ENCODE data around the gene CTAGE8. TPM values are rescaled to one million over a fixed set of nuclear protein-coding genes. Genes with fewer than 3 reads are reported as not detected.
"Not testable (repeated sequence)": the region's sequence is repeated elsewhere in the genome, so short reads cannot be mapped to it uniquely, and the experiment has no call there.

The CTAGE8 gene
- total RNA-seq, 1 experiment from 2014 or later = 0.12 TPM

- DNase-seq (ENCODE audit: extremely low read depth, low read depth) = no peak
Observed at GRCh38 chr7:144256112-144256511, 13.0 kb downstream of the CTAGE8 start.

GRCh38 chr7:144255471-144255897, 13.6 kb downstream of the CTAGE8 start:
- no peak for DNase-seq (ENCODE audit: extremely low read depth, low read depth)

GRCh38 chr7:144252307-144252706, 16.8 kb downstream of the CTAGE8 start:
- DNase-seq (ENCODE audit: extremely low read depth, low read depth) = not testable (repeated sequence)

- not testable (repeated sequence) for DNase-seq (ENCODE audit: extremely low read depth, low read depth)
Observed at GRCh38 chr7:144247674-144248330, 21.3 kb downstream of the CTAGE8 start.

GRCh38 chr7:144246967-144247366, 22.1 kb downstream of the CTAGE8 start:
- not testable (repeated sequence) for DNase-seq (ENCODE audit: extremely low read depth, low read depth)

- DNase-seq (ENCODE audit: extremely low read depth, low read depth) = not testable (repeated sequence)
Observed at GRCh38 chr7:144245372-144245771, 23.7 kb downstream of the CTAGE8 start.

- not testable (repeated sequence) for DNase-seq (ENCODE audit: extremely low read depth, low read depth)
Observed at GRCh38 chr7:144239365-144239764, 29.7 kb downstream of the CTAGE8 start, which contains the start of gene OR2A42. TSS of gene OR2A42 (minus strand) at chr7:144239605. CDS start at chr7:144232843, 6,762 bp downstream.

- not testable (repeated sequence) for DNase-seq (ENCODE audit: extremely low read depth, low read depth)
Observed at GRCh38 chr7:144238530-144239082, 30.5 kb downstream of the CTAGE8 start.

- DNase-seq (ENCODE audit: extremely low read depth, low read depth) = not testable (repeated sequence)
Observed at GRCh38 chr7:144233039-144233438, 36.0 kb downstream of the CTAGE8 start.

GRCh38 chr7:144231027-144231426, 38.1 kb downstream of the CTAGE8 start:
- DNase-seq (ENCODE audit: extremely low read depth, low read depth) = not testable (repeated sequence)

- not testable (repeated sequence) for DNase-seq (ENCODE audit: extremely low read depth, low read depth)
Observed at GRCh38 chr7:144228810-144229209, 40.3 kb downstream of the CTAGE8 start.

- not testable (repeated sequence) for DNase-seq (ENCODE audit: extremely low read depth, low read depth)
Observed at GRCh38 chr7:144226866-144227265, 42.2 kb downstream of the CTAGE8 start.

GRCh38 chr7:144223675-144224074, 45.4 kb downstream of the CTAGE8 start:
- not testable (repeated sequence) for DNase-seq (ENCODE audit: extremely low read depth, low read depth)

GRCh38 chr7:144220531-144220930, 48.6 kb downstream of the CTAGE8 start:
- not testable (repeated sequence) for DNase-seq (ENCODE audit: extremely low read depth, low read depth)

GRCh38 chr7:144219149-144219548, 49.9 kb downstream of the CTAGE8 start:
- DNase-seq (ENCODE audit: extremely low read depth, low read depth) = not testable (repeated sequence)

- not testable (repeated sequence) for DNase-seq (ENCODE audit: extremely low read depth, low read depth)
Observed at GRCh38 chr7:144218581-144218980, 50.5 kb downstream of the CTAGE8 start.

- not testable (repeated sequence) for DNase-seq (ENCODE audit: extremely low read depth, low read depth)
Observed at GRCh38 chr7:144217200-144217599, 51.9 kb downstream of the CTAGE8 start.

Other genes starting within 250 kb of the CTAGE8 start
- not detected in 2 replicates for gene OR2A5, start 220.3 kb downstream of the CTAGE8 start, total RNA-seq (2014; rRNA removed; shearing (Covaris generic))
- not detected in 2 replicates for gene OR2A25, start 199.5 kb downstream of the CTAGE8 start, total RNA-seq (2014; rRNA removed; shearing (Covaris generic))
- not detected in 2 replicates for gene OR2A12, start 183.0 kb downstream of the CTAGE8 start, total RNA-seq (2014; rRNA removed; shearing (Covaris generic))
- gene OR2A2, start 159.7 kb downstream of the CTAGE8 start, total RNA-seq (2014; rRNA removed; shearing (Covaris generic)) = not detected in 2 replicates
- gene OR2A14, start 146.1 kb downstream of the CTAGE8 start, total RNA-seq (2014; rRNA removed; shearing (Covaris generic)) = not detected in 2 replicates
- 0.12 TPM in 2 replicates for gene CTAGE4, start 85.8 kb downstream of the CTAGE8 start, total RNA-seq (2014; rRNA removed; shearing (Covaris generic))
- gene ARHGEF35, start 73.5 kb downstream of the CTAGE8 start, total RNA-seq (2014; rRNA removed; shearing (Covaris generic)) = 0.54 and 0.84 TPM in 2 replicates
- gene OR2A42, start 29.7 kb downstream of the CTAGE8 start, total RNA-seq (2014; rRNA removed; shearing (Covaris generic)) = not detected in 2 replicates
- not detected in 2 replicates for gene OR2A7, start 4.5 kb downstream of the CTAGE8 start, total RNA-seq (2014; rRNA removed; shearing (Covaris generic))
- gene OR2A1, start 43.1 kb upstream of the CTAGE8 start, total RNA-seq (2014; rRNA removed; shearing (Covaris generic)) = not detected in 2 replicates
- 1.0 and 1.7 TPM in 2 replicates for gene ARHGEF5, start 86.1 kb upstream of the CTAGE8 start, total RNA-seq (2014; rRNA removed; shearing (Covaris generic))
- gene NOBOX, start 134.4 kb upstream of the CTAGE8 start, total RNA-seq (2014; rRNA removed; shearing (Covaris generic)) = not detected in 2 replicates

Measured in NCI-H460 (cell line).